ENCODE results near the gene SNED1. TPM values are rescaled to one million over a fixed set of nuclear protein-coding genes. Genes with fewer than 3 reads are reported as not detected.

The SNED1 gene
- total RNA-seq, result 2.2 and 16.6 TPM in 2 replicates

DNA sequence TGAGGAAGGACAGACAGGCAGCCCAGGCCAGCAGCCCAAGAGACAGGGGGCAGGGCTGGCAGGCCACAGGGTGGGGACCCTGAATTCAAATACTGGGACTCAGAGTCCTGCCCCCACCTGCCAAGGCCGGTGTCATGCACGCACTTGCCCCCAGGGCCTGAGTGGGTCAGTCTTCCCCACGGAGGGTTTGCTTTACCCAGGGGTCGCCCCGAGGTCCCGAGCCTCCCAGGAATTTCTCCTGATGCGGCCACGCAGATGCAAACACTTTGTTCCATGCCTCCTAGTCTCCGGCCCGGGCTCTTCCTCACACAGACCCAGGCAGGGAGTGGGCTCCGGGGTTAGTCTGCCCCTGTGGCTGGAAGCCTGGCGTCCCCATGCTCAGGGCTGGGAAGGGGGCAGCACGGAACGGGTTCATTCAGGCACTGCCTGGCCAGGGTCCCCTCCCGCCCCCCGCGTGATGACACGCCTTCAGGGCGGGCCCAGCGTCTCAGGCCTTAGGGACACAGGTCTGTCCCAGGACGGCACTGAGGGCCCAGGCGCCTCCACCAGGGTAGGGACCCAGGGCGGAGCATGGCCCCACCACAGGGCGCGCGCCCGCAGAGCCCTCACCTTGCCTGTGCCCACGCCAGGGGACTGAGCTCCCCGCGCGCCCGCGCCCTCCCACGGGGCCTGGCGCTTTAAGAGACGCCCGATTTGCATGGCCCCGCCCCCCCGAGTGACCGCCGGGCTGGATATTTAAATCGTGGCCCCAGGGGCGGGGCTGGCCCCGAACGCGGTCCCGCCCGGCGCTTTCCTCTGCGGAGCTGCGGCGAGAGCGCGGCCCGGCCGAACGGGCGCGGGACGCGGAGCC, at the start of gene SNED1:
TSS of gene SNED1 (plus strand) at position 763 of the 850 bp plus-strand sequence. CDS start 220 bp downstream, outside the sequence.

DNA sequence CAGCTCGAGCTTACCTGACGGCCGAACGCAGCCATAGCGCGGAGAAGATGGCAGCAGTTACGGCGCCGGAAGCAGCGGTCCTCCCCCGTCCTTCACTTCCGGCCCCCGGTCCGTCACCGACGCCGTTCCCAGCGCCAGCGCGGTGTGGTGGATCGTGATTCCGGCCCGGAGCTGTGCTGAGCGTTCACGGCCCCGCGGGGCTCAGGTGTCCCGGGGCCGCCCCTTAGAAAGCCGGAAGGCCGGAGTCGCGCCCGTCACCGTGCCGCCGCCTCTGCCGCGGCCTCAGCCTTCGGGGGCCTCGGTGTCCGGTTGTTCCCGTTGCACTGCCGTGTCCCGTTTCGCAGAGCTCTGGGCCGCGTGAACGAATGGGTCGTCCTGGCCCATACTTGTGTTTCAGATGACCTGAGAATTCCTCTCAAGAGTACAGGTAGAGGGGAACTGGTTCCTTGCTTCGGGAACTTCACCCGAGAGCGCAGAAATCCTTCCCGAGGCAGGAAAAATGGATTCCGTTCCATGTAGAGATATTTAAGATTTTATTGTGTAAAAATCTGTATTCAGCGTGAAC, 103.9 kb downstream of the SNED1 start, which contains the start of gene MTERF4:
TSS of gene MTERF4 (minus strand) at position 49 of the 565 bp plus-strand sequence. CDS start at position 35, 14 bp downstream.

Small RNA genes within 50 kb of the gene (small RNA-seq; reads per million reads assigned to genes)
- not detected for gene AC005237.2 (ENCODE audit: low replicate concordance)

Other genes with a start within 250 kb of the SNED1 start
- not detected in 2 replicates for gene KIF1A, start 178.4 kb upstream of the SNED1 start, total RNA-seq
- not detected in 2 replicates for gene AGXT, start 129.8 kb upstream of the SNED1 start, total RNA-seq
- gene MAB21L4, start 102.5 kb upstream of the SNED1 start, total RNA-seq, result not detected in 2 replicates
- not detected in 2 replicates for gene CROCC2, start 92.3 kb upstream of the SNED1 start, total RNA-seq
- gene MTERF4, start 103.7 kb downstream of the SNED1 start, total RNA-seq, result 21.4 and 32.8 TPM in 2 replicates
- gene PASK, start 150.9 kb downstream of the SNED1 start, total RNA-seq, result 1.3 and 7.2 TPM in 2 replicates
- 54.7 and 60.1 TPM in 2 replicates for gene PPP1R7, start 151.8 kb downstream of the SNED1 start, total RNA-seq
- 0.22 and 1.7 TPM in 2 replicates for gene ANO7, start 190.1 kb downstream of the SNED1 start, total RNA-seq